SU-DHL-6 (cell line): ENCODE results near the gene POLR1A.

Source experiments
- CTCF ChIP-seq: fragments of 200-600 bp; sonication (generic); IDR thresholded peaks from one replicate; pipeline ENCODE4 v1.5.1; 2017; ENCODE audit warnings: antibody characterized with exemption, mild to moderate bottlenecking, low read length, moderate library complexity; ENCODE audit not compliant: insufficient read depth, poor library complexity, severe bottlenecking
- EZH2phosphoT487 ChIP-seq: fragments of 200-600 bp; sonication (generic), shearing (Covaris generic); conservative IDR thresholded peaks from 2 replicates; pipeline ENCODE4 v1.6.1; 2018; ENCODE audit warnings: mild to moderate bottlenecking, antibody characterized with exemption, low read length, moderate library complexity, mixed read lengths

DNA sequence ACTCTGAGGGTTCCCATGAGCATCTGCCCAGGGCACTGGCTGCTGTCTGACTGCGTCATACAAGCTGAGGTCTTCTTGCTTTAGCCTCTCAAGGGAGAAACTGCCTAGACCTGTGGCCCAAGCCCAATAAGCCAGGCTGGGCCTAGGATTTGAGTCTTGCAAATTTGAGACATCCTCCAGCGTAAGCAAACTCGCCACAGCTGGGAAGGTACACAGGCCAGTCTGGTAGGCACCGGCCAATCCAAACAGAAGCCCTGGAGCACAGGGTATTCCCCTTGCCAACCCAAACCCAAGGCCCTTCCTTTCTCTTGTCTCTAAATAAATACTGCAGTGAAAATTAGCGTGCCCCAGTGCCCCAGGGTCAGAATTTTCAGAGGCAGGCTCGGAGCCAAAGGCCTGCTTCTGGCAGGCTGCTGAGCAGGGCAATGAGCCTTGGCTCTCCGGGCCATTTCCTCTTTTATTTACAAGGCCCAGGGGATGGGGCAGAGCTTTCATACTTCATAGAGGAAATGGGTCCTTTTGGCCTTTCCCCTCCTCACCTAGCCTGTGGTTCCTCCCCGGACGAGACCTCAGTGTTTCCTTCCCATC, 33.3 kb downstream of the POLR1A start:
- TF ChIP-seq CTCF = no peak
- TF ChIP-seq EZH2phosphoT487 = no peak
